ENCODE measurements around the gene FBXW4.

GRCh38 chr10:101624526-101625102, 70.4 kb downstream of the FBXW4 start:
- TF ChIP-seq CTCF (conservative IDR thresholded peaks at IDR 0.05) (no peak), EZH2 (IDR thresholded peaks at IDR 0.05; ENCODE audit: low read depth) (no peak)
